Loucy (cell line): Measurements from ENCODE around the gene LOXHD1.
A peak's percentile ranks its signal among the peaks of the same experiment; 100 is the strongest.

Source experiments
- H2AFZ ChIP-seq: fragments of 200-600 bp; sonication (generic); 2 replicates; pipeline ENCODE4 v1.6.0; 2016; ENCODE audit warnings: antibody characterized with exemption, mild to moderate bottlenecking, low read length, moderate library complexity
- H3F3A ChIP-seq: fragments of 200-600 bp; 2 replicates; pipeline ENCODE4 v1.6.0; 2016; ENCODE audit warnings: antibody characterized with exemption, low read depth, mild to moderate bottlenecking
- H3K27me3 ChIP-seq: fragments of 200-600 bp; sonication (generic); 2 replicates; pipeline ENCODE4 v1.6.1; 2014; ENCODE audit warnings: low read length, mild to moderate bottlenecking; ENCODE audit not compliant: insufficient read depth, poor library complexity, severe bottlenecking
- H3K36me3 ChIP-seq: fragments of 200-600 bp; sonication (generic); 2 replicates; pipeline ENCODE4 v1.6.1; 2016; ENCODE audit warnings: low read length; ENCODE audit not compliant: insufficient read depth
- H3K4me1 ChIP-seq: fragments of 200-600 bp; sonication (generic); 2 replicates; pipeline ENCODE4 v1.5.1; 2014; ENCODE audit warnings: low read length, mild to moderate bottlenecking; ENCODE audit not compliant: insufficient read depth, poor library complexity, severe bottlenecking
- H3K4me2 ChIP-seq: fragments of 200-600 bp; sonication (generic); 2 replicates; pipeline ENCODE4 v1.6.0; 2014; ENCODE audit warnings: antibody characterized with exemption, low read length, low read depth, mild to moderate bottlenecking; ENCODE audit not compliant: poor library complexity, severe bottlenecking
- H3K4me3 ChIP-seq: fragments of 200-600 bp; sonication (generic); 2 replicates; pipeline ENCODE4 v1.5.1; 2014; ENCODE audit warnings: low read length, mild to moderate bottlenecking, mixed read lengths; ENCODE audit not compliant: poor library complexity, severe bottlenecking
- H3K79me2 ChIP-seq: fragments of 200-600 bp; sonication (generic); 2 replicates; pipeline ENCODE4 v1.6.1; 2014; ENCODE audit warnings: low read length; ENCODE audit not compliant: insufficient read depth
- H3K9ac ChIP-seq: fragments of 200-600 bp; sonication (generic); 2 replicates; pipeline ENCODE4 v1.6.0; 2014; ENCODE audit warnings: mild to moderate bottlenecking, low read depth, low read length, moderate library complexity; ENCODE audit not compliant: poor library complexity, severe bottlenecking
- H3K9me2 ChIP-seq: fragments of 200-600 bp; sonication (generic); replicated peaks from 2 replicates; pipeline ENCODE4 v1.6.1; 2016; ENCODE audit warnings: low read depth, low read length, mixed read lengths
- H3K9me3 ChIP-seq: fragments of 200-600 bp; sonication (generic); 2 replicates; pipeline ENCODE4 v1.6.1; 2014; ENCODE audit warnings: mild to moderate bottlenecking, antibody characterized with exemption, low read length, low read depth; ENCODE audit not compliant: insufficient read depth
- H4K20me1 ChIP-seq: fragments of 200-600 bp; sonication (generic); 2 replicates; pipeline ENCODE4 v1.6.0; 2014; ENCODE audit warnings: antibody characterized with exemption, low read length, mild to moderate bottlenecking; ENCODE audit not compliant: insufficient read depth, poor library complexity, severe bottlenecking
- EZH2phosphoT487 ChIP-seq: fragments of 200-600 bp; IDR thresholded peaks from 2 replicates; pipeline ENCODE4 v1.6.1; 2018; ENCODE audit warnings: antibody characterized with exemption, mild to moderate bottlenecking, moderate library complexity, borderline replicate concordance
- TF ChIP-seq, protein P1 (sequence below): fragments of 200-600 bp; sonication (generic); conservative IDR thresholded peaks from 2 replicates; pipeline ENCODE4 v1.5.1; 2014; ENCODE audit warnings: mild to moderate bottlenecking, antibody characterized with exemption, low read length

The LOXHD1 gene

DNA sequence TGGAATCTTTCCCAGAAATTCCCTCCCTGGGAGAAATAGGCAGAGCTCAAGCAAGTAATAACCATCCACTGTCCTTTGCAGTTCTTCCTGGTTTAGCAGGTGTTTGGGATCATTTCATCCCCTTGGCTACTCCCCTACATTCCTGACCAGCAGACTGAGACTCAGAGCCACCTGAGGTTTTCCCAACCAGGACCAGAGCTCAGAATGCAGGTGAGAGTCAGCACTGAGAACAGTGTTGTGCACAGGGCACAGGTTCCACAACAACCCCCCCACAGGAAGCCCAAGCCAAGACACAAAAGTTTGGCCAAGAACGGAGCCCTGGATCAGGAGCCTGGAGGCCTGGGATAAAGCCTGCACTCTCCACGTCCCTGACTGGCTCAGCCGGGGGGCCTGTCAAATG is 21.0 kb upstream of the LOXHD1 start:
- H2AFZ ChIP-seq: no peak overlapping the region
- H3K9me3 ChIP-seq: no peaks in the 10 kb centered on the region
- H3K4me3 ChIP-seq: no peak overlapping the region
- H3K4me2 ChIP-seq: no peak overlapping the region
- H3F3A ChIP-seq: no peaks in the 10 kb centered on the region
- H3K9me2 ChIP-seq: no peaks in the 10 kb centered on the region
- H3K36me3 ChIP-seq: no peaks in the 10 kb centered on the region
- no peak overlapping the region for H3K9ac ChIP-seq
- no peak for TF ChIP-seq EZH2phosphoT487
- TF ChIP-seq, protein P1, sequence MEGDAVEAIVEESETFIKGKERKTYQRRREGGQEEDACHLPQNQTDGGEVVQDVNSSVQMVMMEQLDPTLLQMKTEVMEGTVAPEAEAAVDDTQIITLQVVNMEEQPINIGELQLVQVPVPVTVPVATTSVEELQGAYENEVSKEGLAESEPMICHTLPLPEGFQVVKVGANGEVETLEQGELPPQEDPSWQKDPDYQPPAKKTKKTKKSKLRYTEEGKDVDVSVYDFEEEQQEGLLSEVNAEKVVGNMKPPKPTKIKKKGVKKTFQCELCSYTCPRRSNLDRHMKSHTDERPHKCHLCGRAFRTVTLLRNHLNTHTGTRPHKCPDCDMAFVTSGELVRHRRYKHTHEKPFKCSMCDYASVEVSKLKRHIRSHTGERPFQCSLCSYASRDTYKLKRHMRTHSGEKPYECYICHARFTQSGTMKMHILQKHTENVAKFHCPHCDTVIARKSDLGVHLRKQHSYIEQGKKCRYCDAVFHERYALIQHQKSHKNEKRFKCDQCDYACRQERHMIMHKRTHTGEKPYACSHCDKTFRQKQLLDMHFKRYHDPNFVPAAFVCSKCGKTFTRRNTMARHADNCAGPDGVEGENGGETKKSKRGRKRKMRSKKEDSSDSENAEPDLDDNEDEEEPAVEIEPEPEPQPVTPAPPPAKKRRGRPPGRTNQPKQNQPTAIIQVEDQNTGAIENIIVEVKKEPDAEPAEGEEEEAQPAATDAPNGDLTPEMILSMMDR: no peak
- H4K20me1 ChIP-seq: no peaks in the 10 kb centered on the region
- H3K27me3 ChIP-seq: no peaks in the 10 kb centered on the region
- no peaks in the 10 kb centered on the region for H3K4me1 ChIP-seq
- no peaks in the 10 kb centered on the region for H3K79me2 ChIP-seq

DNA sequence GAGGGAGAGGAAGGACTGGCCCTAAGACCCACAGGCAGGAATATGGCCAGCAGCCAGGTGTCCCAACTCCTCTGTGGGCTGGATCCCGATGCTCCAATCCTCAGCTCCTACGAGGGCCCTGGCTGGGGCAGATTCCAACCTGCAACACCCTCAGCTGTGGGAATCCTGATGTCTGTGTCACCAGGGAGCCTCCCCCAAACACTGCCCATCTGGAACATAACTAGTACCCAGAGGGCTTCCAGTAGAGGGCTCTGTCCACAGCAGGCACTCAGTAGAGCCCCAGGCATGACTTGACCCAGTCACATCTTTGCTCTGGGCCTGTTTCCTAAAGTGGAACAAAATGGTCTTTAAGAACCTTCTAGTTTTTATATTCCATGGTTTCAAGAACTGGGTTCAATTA is 20.6 kb upstream of the LOXHD1 start:
- Histone ChIP-seq H3K27me3 (no peaks in the 10 kb centered on the region), H3F3A (no peaks in the 10 kb centered on the region), H3K4me1 (no peaks in the 10 kb centered on the region), H3K79me2 (no peaks in the 10 kb centered on the region), H3K9me2 (no peaks in the 10 kb centered on the region), H2AFZ (no peak overlapping the region), H3K36me3 (no peaks in the 10 kb centered on the region), H3K4me3 (no peak overlapping the region), H3K4me2 (no peak overlapping the region), H4K20me1 (no peaks in the 10 kb centered on the region), H3K9me3 (no peaks in the 10 kb centered on the region), H3K9ac (no peak overlapping the region)
- TF ChIP-seq, protein P1: peak; percentile 42; the same call in 1 of the 2 replicates
- no peak for TF ChIP-seq EZH2phosphoT487

DNA sequence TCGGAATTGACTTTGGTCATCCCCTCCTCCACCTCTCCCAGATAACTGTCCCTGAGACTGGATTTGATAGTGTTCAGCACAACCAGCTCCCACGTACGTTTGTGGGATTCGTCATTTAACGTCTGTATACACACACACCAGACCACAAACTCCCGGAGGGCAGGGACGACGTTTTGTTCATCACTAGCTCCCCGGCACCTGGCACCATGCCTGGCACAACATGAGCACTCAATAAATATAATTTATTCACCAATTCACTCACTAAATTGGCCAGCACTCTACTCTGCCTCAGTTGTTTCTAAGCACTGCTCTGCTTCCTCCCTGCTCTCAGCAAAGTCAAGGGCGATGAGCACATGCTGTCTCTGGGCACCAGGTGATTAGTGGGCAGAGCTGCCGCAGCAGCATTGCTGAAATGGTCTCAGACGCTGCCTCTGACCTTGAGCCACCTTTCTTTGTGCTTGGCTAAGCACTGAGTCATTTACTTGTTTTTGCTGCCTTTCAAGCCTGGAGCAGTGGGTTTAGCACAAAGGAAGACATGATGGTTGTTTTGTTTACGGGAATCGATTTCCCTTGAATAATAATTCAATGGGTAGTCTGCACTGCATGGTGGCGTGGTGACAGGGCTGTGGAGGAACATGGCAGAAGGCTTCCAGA is 19.3 kb upstream of the LOXHD1 start:
- no peak overlapping the region for H3K9ac ChIP-seq
- H2AFZ ChIP-seq: no peak overlapping the region
- no peak overlapping the region for H3K4me3 ChIP-seq
- no peaks in the 10 kb centered on the region for H3K79me2 ChIP-seq
- H4K20me1 ChIP-seq: no peaks in the 10 kb centered on the region
- H3K4me2 ChIP-seq: no peak overlapping the region
- H3K27me3 ChIP-seq: no peaks in the 10 kb centered on the region
- H3K36me3 ChIP-seq: no peaks in the 10 kb centered on the region
- no peaks in the 10 kb centered on the region for H3K9me2 ChIP-seq
- H3K4me1 ChIP-seq: no peaks in the 10 kb centered on the region
- TF ChIP-seq, protein P1: no peak
- no peak for TF ChIP-seq EZH2phosphoT487
- H3F3A ChIP-seq: no peaks in the 10 kb centered on the region
- no peaks in the 10 kb centered on the region for H3K9me3 ChIP-seq
